Hair follicular keratinocyte (primary cell): ENCODE results near the gene TEX38. TPM values are rescaled to one million over a fixed set of nuclear protein-coding genes. Genes with fewer than 3 reads are reported as not detected.

Source experiments
- total RNA-seq: library from RNA; depleted of rRNA; stranded (reverse); fragments of >200 nt; gene quantifications from 2 replicates; pipeline ENCODE4 v1.2.3, GENCODE V29; 2015

The TEX38 gene
- not detected in 2 replicates for total RNA-seq

GRCh38 chr1:46671554-46671953 lies at the start of gene TEX38:
Gene TEX38 (plus strand): TSS chr1:46671854. CDS start chr1:46671935, 81 bp downstream.

GRCh38 chr1:46667782-46668760 lies 3.6 kb upstream of the TEX38 start, which contains the start of gene ATPAF1:
Gene ATPAF1 (minus strand): TSS chr1:46668364. CDS start chr1:46668322, 42 bp downstream.

GRCh38 chr1:46718727-46719622 lies 47.3 kb downstream of the TEX38 start, which contains the start of gene EFCAB14:
Gene EFCAB14 (minus strand): TSS chr1:46719114. CDS start chr1:46718087, 1,027 bp downstream.

Other genes starting within 250 kb of the TEX38 start
- not detected in 2 replicates for gene DMBX1, start 182.0 kb upstream of the TEX38 start, total RNA-seq
- not detected in 2 replicates for gene KNCN, start 120.2 kb upstream of the TEX38 start, total RNA-seq
- 16.2 and 21.6 TPM in 2 replicates for gene MKNK1, start 67.6 kb upstream of the TEX38 start, total RNA-seq
- gene MOB3C, start 55.0 kb upstream of the TEX38 start, total RNA-seq = 7.3 and 11.4 TPM in 2 replicates
- 34.3 and 37.2 TPM in 2 replicates for gene ATPAF1, start 3.5 kb upstream of the TEX38 start, total RNA-seq
- gene EFCAB14, start 47.3 kb downstream of the TEX38 start, total RNA-seq = 50.1 and 55.3 TPM in 2 replicates
- gene CYP4B1, start 127.2 kb downstream of the TEX38 start, total RNA-seq = not detected in 2 replicates